OCI-LY7 (cell line): ENCODE measurements around the gene EBF3.

Experiments used
- CTCF ChIP-seq: fragments of 200-600 bp; sonication (generic); conservative IDR thresholded peaks from 2 replicates; pipeline ENCODE4 v1.5.1; 2014; ENCODE audit warnings: mild to moderate bottlenecking, antibody characterized with exemption, low read length, moderate library complexity, mixed read lengths
- EZH2phosphoT487 ChIP-seq: fragments of 200-600 bp; sonication (generic); IDR thresholded peaks from 2 replicates; pipeline ENCODE4 v1.6.1; 2018; ENCODE audit warnings: low read depth, borderline replicate concordance, mild to moderate bottlenecking, mixed run types, antibody characterized with exemption, low read length, moderate library complexity, mixed read lengths

GRCh38 chr10:129972966-129973673, 9.0 kb upstream of the EBF3 start:
- TF ChIP-seq CTCF (no peak), EZH2phosphoT487 (no peak)
